Body of pancreas (tissue), 4 donors: ENCODE measurements around the gene ISYNA1. TPM values are rescaled to one million over a fixed set of nuclear protein-coding genes. Genes with fewer than 3 reads are reported as not detected.

Experiments
- ATAC-seq: fragments of 150-250 bp; one replicate; pipeline ENCODE4 v1.9.1; 2016
- DNase-seq, 4 donors: peaks; one replicate each; pipeline ENCODE4 v3.0.0-alpha.2; 2019
- H3K27ac ChIP-seq, 4 donors: fragments of 200-600 bp; sonication (generic); 1 replicate in 3 of 4; 2 replicates in 1 of 4; pipeline versions ENCODE4 v1.5.1 to v1.6.1; 2016 to 2019; ENCODE audit warnings: mild to moderate bottlenecking in 1 of 4, mixed read lengths in 1 of 4, moderate library complexity in 1 of 4
- H3K27me3 ChIP-seq, 2 donors: fragments of 200-600 bp; sonication (generic); one replicate each; pipeline ENCODE4 v1.6.0; 2016; ENCODE audit warnings: mild to moderate bottlenecking in 1 of 2
- H3K36me3 ChIP-seq, 2 donors: fragments of 200-600 bp; sonication (generic); replicated peaks in 1 of 2; 2 replicates each; pipeline ENCODE4 v1.5.1; 2016; ENCODE audit warnings: low read depth in 2 of 2; ENCODE audit not compliant: insufficient read depth in 1 of 2
- H3K4me1 ChIP-seq: fragments of 200-600 bp; sonication (generic); one replicate; pipeline ENCODE4 v1.6.0; 2016
- H3K4me3 ChIP-seq, 2 donors: fragments of 200-600 bp; sonication (generic); 1 replicate in 1 of 2; 2 replicates in 1 of 2; pipeline ENCODE4 v1.5.1; 2016 to 2019
- H3K9me3 ChIP-seq, 3 donors: fragments of 200-600 bp; sonication (generic); 1 replicate in 2 of 3; 2 replicates in 1 of 3; pipeline ENCODE4 v1.5.1; 2016
- POLR2A ChIP-seq, 3 donors: fragments of 450-650 bp; IDR thresholded peaks; one replicate each; pipeline ENCODE4 v1.6.1; 2016; ENCODE audit warnings: antibody characterized with exemption in 3 of 3, mild to moderate bottlenecking in 2 of 3
- WGBS, 2 donors: methylation state at CpG; one replicate each; pipeline ENCODE4 v1.1.5; 2017; 5-methylcytosine and 5-hydroxymethylcytosine counted together
- intact Hi-C: fragments of 100-400 bp; cut with DNase I; formaldehyde crosslinking; loops from one replicate; pipeline ENCODE4 v1.15.1; 2023
- total RNA-seq, 2 donors: library from RNA; depleted of rRNA; stranded (reverse); fragments of >200 nt; gene quantifications; one replicate each; pipeline ENCODE4 v1.1.0, GENCODE V29; 2016
- TF ChIP-seq, protein P1 (sequence below), 7 experiments: fragments of 450-650 bp in 4 of 7; fragments of 200-600 bp in 3 of 7; sonication (generic) in 3 of 7; IDR thresholded peaks; one replicate each; pipeline ENCODE4 v1.5.1; 2016 to 2019; ENCODE audit warnings: antibody characterized with exemption in 7 of 7

ISYNA1 gene
- total RNA-seq, 2 donors from 2014 or later = 52.7 to 72.8 TPM

DNA sequence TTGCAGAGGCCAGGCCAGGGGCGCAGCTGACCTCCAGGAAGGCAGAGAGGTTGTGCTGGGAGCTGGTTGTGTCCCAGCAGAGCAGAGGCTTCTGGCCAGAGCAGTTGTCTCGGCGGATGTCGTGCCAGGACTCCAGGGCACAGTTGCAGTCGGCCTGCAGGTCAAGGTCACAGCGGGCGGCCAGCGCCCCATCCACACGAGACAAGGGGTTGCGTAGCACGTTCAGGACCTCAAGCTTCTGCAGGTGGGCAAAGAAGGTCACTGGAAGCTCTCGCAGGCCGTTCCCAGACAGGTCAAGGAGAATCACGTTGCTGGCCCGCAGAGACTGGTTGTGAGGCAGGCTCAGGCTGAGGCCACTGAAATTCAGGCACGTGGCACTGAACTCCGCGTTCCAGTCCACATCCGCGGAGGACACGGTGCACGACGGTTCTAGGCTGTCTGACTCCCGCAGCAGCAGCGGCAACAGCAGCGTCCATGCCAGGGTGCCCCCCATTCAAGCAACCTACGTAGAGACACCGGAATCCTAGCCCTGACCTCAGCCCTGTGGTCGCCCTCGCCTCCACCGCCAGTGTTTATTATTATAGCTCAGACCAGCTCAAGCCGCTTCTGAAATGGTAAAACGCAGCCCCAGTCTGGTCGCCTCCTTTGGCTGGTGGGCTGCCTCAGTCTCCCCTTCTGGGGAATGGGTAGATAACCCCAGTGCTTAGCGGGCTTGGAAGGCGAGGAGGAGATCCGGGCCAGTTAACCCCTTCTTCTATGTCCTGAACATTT, 41.3 kb downstream of the ISYNA1 start:
- no peak overlapping the region for H3K4me3 ChIP-seq
- no peak for ATAC-seq
- WGBS, 2 donors = 42 to 48% methylated on average over 27 to 34 of the region's 37 CpGs

DNA sequence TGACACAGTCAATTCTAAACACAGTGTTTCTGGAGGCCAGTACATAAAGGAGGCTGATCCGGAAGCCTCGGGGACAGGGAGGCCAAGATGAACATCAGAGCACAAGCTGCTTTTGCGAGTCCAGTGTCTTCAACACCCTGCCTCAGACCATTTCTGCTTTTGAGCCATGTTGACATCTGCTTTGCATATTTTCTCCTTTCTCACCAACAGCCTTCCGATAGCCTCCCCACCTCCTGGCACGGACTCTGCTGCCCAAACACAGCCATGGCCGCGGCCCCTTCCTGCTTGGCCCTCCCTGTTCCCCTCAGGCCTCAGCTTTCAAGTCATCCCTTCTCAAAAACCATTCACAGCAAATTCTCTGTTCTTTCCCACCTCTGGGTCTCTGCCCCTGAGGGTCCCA, 44.1 kb downstream of the ISYNA1 start:
- peaks cover 22% of the 10 kb centered on the region for H3K4me1 ChIP-seq
- peak in 1 of 4 donors; percentile 57 for DNase-seq
- TF ChIP-seq, protein P1, sequence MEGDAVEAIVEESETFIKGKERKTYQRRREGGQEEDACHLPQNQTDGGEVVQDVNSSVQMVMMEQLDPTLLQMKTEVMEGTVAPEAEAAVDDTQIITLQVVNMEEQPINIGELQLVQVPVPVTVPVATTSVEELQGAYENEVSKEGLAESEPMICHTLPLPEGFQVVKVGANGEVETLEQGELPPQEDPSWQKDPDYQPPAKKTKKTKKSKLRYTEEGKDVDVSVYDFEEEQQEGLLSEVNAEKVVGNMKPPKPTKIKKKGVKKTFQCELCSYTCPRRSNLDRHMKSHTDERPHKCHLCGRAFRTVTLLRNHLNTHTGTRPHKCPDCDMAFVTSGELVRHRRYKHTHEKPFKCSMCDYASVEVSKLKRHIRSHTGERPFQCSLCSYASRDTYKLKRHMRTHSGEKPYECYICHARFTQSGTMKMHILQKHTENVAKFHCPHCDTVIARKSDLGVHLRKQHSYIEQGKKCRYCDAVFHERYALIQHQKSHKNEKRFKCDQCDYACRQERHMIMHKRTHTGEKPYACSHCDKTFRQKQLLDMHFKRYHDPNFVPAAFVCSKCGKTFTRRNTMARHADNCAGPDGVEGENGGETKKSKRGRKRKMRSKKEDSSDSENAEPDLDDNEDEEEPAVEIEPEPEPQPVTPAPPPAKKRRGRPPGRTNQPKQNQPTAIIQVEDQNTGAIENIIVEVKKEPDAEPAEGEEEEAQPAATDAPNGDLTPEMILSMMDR (IDR thresholded peaks at IDR 0.05) = no peak
- TF ChIP-seq POLR2A (IDR thresholded peaks at IDR 0.05) = peak in 1 of 3 donors; percentile 11
- H3K9me3 ChIP-seq = no peaks in the 10 kb centered on the region
- peaks cover 0 to 7% of the 10 kb centered on the region in 2 donors for H3K27me3 ChIP-seq
- intact Hi-C loops = no loop called here
- 69 to 85% methylated on average over 7 of the region's 7 CpGs for WGBS, 2 donors
- no peak for ATAC-seq
- peak overlapping the region in 1 of 4 donors; percentile 63 for H3K27ac ChIP-seq
- H3K36me3 ChIP-seq = no peaks in the 10 kb centered on the region
- H3K4me3 ChIP-seq = no peak overlapping the region

More for the DNA sequence above, 41.3 kb downstream of the ISYNA1 start:
- peaks cover 0 to 7% of the 10 kb centered on the region in 2 donors for H3K27me3 ChIP-seq
- TF ChIP-seq, protein P1 (IDR thresholded peaks at IDR 0.05) = no peak
- no peak for TF ChIP-seq POLR2A (IDR thresholded peaks at IDR 0.05)
- no peak overlapping the region for H3K27ac ChIP-seq
- no peaks in the 10 kb centered on the region for H3K36me3 ChIP-seq
- DNase-seq = no peak
- no peaks in the 10 kb centered on the region for H3K9me3 ChIP-seq
- peaks cover 25% of the 10 kb centered on the region for H3K4me1 ChIP-seq
- intact Hi-C loops = no loop called here

DNA sequence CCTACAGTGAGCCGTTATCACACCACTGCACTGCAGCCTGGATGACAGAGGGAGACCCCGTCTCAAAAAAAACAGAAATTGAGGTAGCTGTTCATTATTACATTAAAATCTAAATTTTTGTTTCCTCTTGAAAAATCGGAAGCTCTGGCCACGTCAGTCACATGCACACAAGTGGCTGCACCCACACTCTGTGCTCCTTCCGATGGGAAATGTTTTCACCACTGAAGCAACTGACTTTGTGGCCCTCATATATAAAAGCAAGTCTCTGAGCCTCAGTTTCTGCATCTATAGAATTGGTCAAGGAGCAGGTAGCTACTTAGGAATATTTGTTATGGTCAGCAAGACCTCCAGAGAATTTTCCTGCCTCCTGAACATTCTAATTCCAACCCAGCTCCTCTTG, 45.0 kb downstream of the ISYNA1 start:
- no peak for ATAC-seq
- Histone ChIP-seq H3K27me3 (peaks cover 0 to 7% of the 10 kb centered on the region in 2 donors), H3K4me1 (peaks cover 27% of the 10 kb centered on the region), H3K27ac (peak overlapping the region in 1 of 4 donors; percentile 63), H3K4me3 (no peak overlapping the region), H3K36me3 (no peaks in the 10 kb centered on the region), H3K9me3 (no peaks in the 10 kb centered on the region)
- no peak for TF ChIP-seq POLR2A (IDR thresholded peaks at IDR 0.05)
- TF ChIP-seq, protein P1 (IDR thresholded peaks at IDR 0.05) = no peak
- intact Hi-C loops = no loop called here
- 66 to 83% methylated on average over 5 of the region's 5 CpGs for WGBS, 2 donors
- no peak for DNase-seq

DNA sequence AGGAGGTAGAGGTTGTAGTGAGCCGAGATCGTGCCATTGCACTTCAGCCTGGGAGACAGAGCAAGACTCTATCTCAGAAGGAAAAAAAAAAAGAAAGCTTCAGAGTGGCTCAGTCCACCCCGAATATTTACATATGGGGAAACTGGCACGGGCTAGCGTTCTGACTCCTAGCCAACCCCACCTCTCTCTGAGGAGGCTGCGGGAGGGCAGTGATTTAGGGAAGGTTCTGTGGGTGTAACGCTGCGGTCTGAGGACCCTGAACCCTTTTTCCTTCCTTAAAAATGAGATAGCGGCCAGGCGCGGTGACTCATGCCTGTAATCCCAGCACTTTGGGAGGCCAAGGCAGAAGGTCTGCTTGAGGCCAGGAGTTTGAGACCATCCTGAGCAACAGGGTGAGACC, 45.5 kb downstream of the ISYNA1 start:
- no peaks in the 10 kb centered on the region for H3K9me3 ChIP-seq
- ATAC-seq = no peak
- peak overlapping the region in 1 of 4 donors; percentile 63 for H3K27ac ChIP-seq
- peaks cover 0 to 7% of the 10 kb centered on the region in 2 donors for H3K27me3 ChIP-seq
- TF ChIP-seq, protein P1 (IDR thresholded peaks at IDR 0.05) = no peak
- TF ChIP-seq POLR2A (IDR thresholded peaks at IDR 0.05) = no peak
- no peak overlapping the region for H3K4me3 ChIP-seq
- H3K4me1 ChIP-seq = peaks cover 32% of the 10 kb centered on the region
- intact Hi-C loops = no loop called here
- WGBS, 2 donors = 44 to 58% methylated on average over 11 of the region's 11 CpGs
- no peaks in the 10 kb centered on the region for H3K36me3 ChIP-seq
- peak in 3 of 4 donors; percentile 52 to 76 (median 56) for DNase-seq
